A673 (cell line): Measurements from ENCODE around the gene PF4V1.

Experiments
- CTCF ChIP-seq: fragments of 300-800, 200-600 bp; sonication (generic); conservative IDR thresholded peaks from 2 replicates; pipeline ENCODE4 v1.5.1; 2017; ENCODE audit warnings: low read depth, mild to moderate bottlenecking, antibody characterized with exemption, low read length, moderate library complexity, mixed read lengths
- EZH2 ChIP-seq: fragments of 200-600 bp; sonication (generic); IDR thresholded peaks from 2 replicates; pipeline ENCODE4 v1.6.1; 2017; ENCODE audit warnings: borderline replicate concordance, low read depth, mild to moderate bottlenecking, mixed read lengths, antibody characterized with exemption, low read length; ENCODE audit not compliant: poor library complexity, severe bottlenecking

GRCh38 chr4:73823760-73824159 is 29.3 kb upstream of the PF4V1 start:
- TF ChIP-seq CTCF (no peak), EZH2 (no peak)
